B cell (primary cell): ENCODE data around the gene NDST4. TPM values are rescaled to one million over a fixed set of nuclear protein-coding genes. Genes with fewer than 3 reads are reported as not detected.

Source experiments
- ATAC-seq: fragments of 200-7000 bp; cut with Tn5 transposase; one replicate; pipeline ENCODE4 v1.10.0; 2021; ENCODE audit warnings: low read depth, mild to moderate bottlenecking, moderate number of reproducible peaks, moderate library complexity
- CTCF ChIA-PET: fragments of 350-600 bp; sonication (Branson Sonifier 250); formaldehyde crosslinking; loops from one replicate; lab custom pipeline; 2021; ENCODE audit warnings: antibody characterized with exemption, inconsistent platforms; lab: Charles Lee
- POLR2A ChIA-PET: fragments of 350-600 bp; sonication (Branson Sonifier 250); formaldehyde crosslinking; loops from one replicate; lab custom pipeline; 2021; ENCODE audit warnings: antibody characterized with exemption; lab: Charles Lee
- DNase-seq: peaks from one replicate; pipeline ENCODE4 v3.0.0; 2013
- H2AFZ ChIP-seq: 2 replicates; pipeline ENCODE4 v1.6.1; 2012; ENCODE audit warnings: mild to moderate bottlenecking, low read depth, low read length; ENCODE audit not compliant: insufficient read depth, poor library complexity, severe bottlenecking
- H3K27ac ChIP-seq, 2 donors: 1 replicate in 1 of 2; 2 replicates in 1 of 2; pipeline ENCODE4 v1.5.1; 2012 to 2013; ENCODE audit warnings: low read length in 2 of 2, mild to moderate bottlenecking in 2 of 2, moderate library complexity in 1 of 2
- H3K27me3 ChIP-seq, 4 experiments: fragments of 200-600 bp in 1 of 4; sonication (generic) in 1 of 4; replicated peaks in 1 of 4; 1 replicate in 2 of 4; 2 replicates in 2 of 4; pipeline versions ENCODE4 v1.6.1 to v1.7.0; 2013 to 2016; ENCODE audit warnings: low read length in 3 of 4, mild to moderate bottlenecking in 2 of 4, mixed read lengths in 1 of 4, moderate library complexity in 1 of 4; ENCODE audit not compliant: insufficient read depth in 4 of 4, control insufficient read depth in 3 of 4; ENCODE audit errors: control extremely low read depth in 1 of 4
- H3K36me3 ChIP-seq, 2 experiments: replicated peaks in 1 of 2; 1 replicate in 1 of 2; 2 replicates in 1 of 2; pipeline versions ENCODE4 v1.6.1 to v1.7.1; 2013; ENCODE audit warnings: low read length in 1 of 2; ENCODE audit not compliant: insufficient read depth in 2 of 2, control insufficient read depth in 1 of 2; ENCODE audit errors: control extremely low read depth in 1 of 2, extremely low read depth in 1 of 2
- H3K4me1 ChIP-seq, 2 donors: fragments of 200-600 bp in 1 of 2; sonication (generic) in 1 of 2; 1 replicate in 1 of 2; 2 replicates in 1 of 2; pipeline versions ENCODE4 v1.5.1 to v1.6.1; 2013 to 2017; ENCODE audit warnings: low read length in 2 of 2; ENCODE audit not compliant: control insufficient read depth in 2 of 2, insufficient read depth in 2 of 2
- H3K4me2 ChIP-seq: replicated peaks from 2 replicates; pipeline ENCODE3; 2012; ENCODE audit warnings: mild to moderate bottlenecking, low read depth, low read length; ENCODE audit not compliant: poor library complexity, severe bottlenecking
- H3K4me3 ChIP-seq, 5 experiments: fragments of 200-600 bp in 1 of 5; sonication (generic) in 1 of 5; 1 replicate in 3 of 5; 2 replicates in 2 of 5; pipeline versions ENCODE4 v1.5.1 to v1.7.0; 2011 to 2016; ENCODE audit warnings: low read length in 4 of 5, mild to moderate bottlenecking in 4 of 5, low read depth in 2 of 5, control low read depth in 1 of 5, moderate library complexity in 1 of 5; ENCODE audit not compliant: insufficient read depth in 1 of 5; ENCODE audit errors: control extremely low read depth in 1 of 5, extremely low read depth in 1 of 5
- H3K79me2 ChIP-seq: fragments of 200-600 bp; sonication (generic); one replicate; pipeline ENCODE4 v1.6.0; 2016; ENCODE audit warnings: low read length; ENCODE audit not compliant: control insufficient read depth, insufficient read depth
- H3K9ac ChIP-seq: fragments of 200-600 bp; sonication (generic); 2 replicates; pipeline ENCODE4 v1.6.1; 2017; ENCODE audit warnings: mild to moderate bottlenecking, low read length, moderate library complexity
- H3K9me3 ChIP-seq, 3 donors: one replicate each; pipeline versions ENCODE4 v1.6.1 to v1.7.1; 2013; ENCODE audit warnings: low read length in 2 of 3; ENCODE audit not compliant: control insufficient read depth in 2 of 3, insufficient read depth in 1 of 3; ENCODE audit errors: control extremely low read depth in 1 of 3
- H4K20me1 ChIP-seq: 2 replicates; pipeline ENCODE4 v1.6.0; 2012; ENCODE audit warnings: mild to moderate bottlenecking, low read length; ENCODE audit not compliant: insufficient read depth, control insufficient read depth, poor library complexity, severe bottlenecking
- H3K27ac Mint-ChIP-seq: one replicate; pipeline ENCODE4 v1.8.0; 2021; ENCODE audit warnings: mixed read lengths
- H3K27me3 Mint-ChIP-seq: one replicate; pipeline ENCODE4 v1.8.0; 2021; ENCODE audit warnings: mixed read lengths
- H3K4me1 Mint-ChIP-seq: one replicate; pipeline ENCODE4 v1.8.0; 2021; ENCODE audit warnings: mixed read lengths
- H3K4me3 Mint-ChIP-seq: one replicate; pipeline ENCODE4 v1.8.0; 2021; ENCODE audit warnings: mixed read lengths
- H3K9me3 Mint-ChIP-seq: one replicate; pipeline ENCODE4 v1.8.0; 2022; ENCODE audit warnings: mixed read lengths; ENCODE audit not compliant: insufficient read depth
- CTCF ChIP-seq: fragments of 200-600 bp; IDR thresholded peaks from one replicate; pipeline ENCODE4 v1.8.0; 2022; ENCODE audit warnings: antibody characterized with exemption, mild to moderate bottlenecking
- EZH2 ChIP-seq: IDR thresholded peaks from 2 replicates; pipeline ENCODE4 v1.6.1; 2012; ENCODE audit warnings: borderline replicate concordance, low read depth, mild to moderate bottlenecking, moderate library complexity, low read length; ENCODE audit not compliant: insufficient read depth, poor library complexity, severe bottlenecking
- WGBS: methylation state at CpG from one replicate; pipeline ENCODE4 v1.1.5; 2013; ENCODE audit warnings: missing lambda C conversion rate; ENCODE audit not compliant: insufficient coverage; 5-methylcytosine and 5-hydroxymethylcytosine counted together
- intact Hi-C: fragments of 100-400 bp; cut with micrococcal nuclease; formaldehyde crosslinking; loops from one replicate; pipeline ENCODE4 v1.10.0; 2022
- polyA plus RNA-seq: library from polyadenylated mRNA; depleted of rRNA; stranded (reverse); fragments of >200 nt; gene quantifications from 2 replicates; pipeline ENCODE4 v1.2.3, GENCODE V29; 2012
- total RNA-seq, 2 donors: library from RNA; stranded (reverse); fragments of 120-200 nt in 1 of 2; gene quantifications; 1 replicate in 1 of 2; 2 replicates in 1 of 2; pipeline versions ENCODE4 v1.2.3 to v1.2.4, GENCODE V29; 2013 to 2022

The NDST4 gene
- total and polyA plus RNA-seq, 2 donors (not counting 1 experiment from before 2014, with no cell fraction given), result not detected

GRCh38 chr4:114945616-114946015, 167.8 kb downstream of the NDST4 start:
- Mint-ChIP-seq H3K9me3 (no peaks in the 10 kb centered on the region), H3K27ac (no peak overlapping the region), H3K27me3 (no peaks in the 10 kb centered on the region), H3K4me3 (no peak overlapping the region), H3K4me1 (no peaks in the 10 kb centered on the region)
- intact Hi-C loops, result no loop called here
- H3K9me3 ChIP-seq, result no peaks in the 10 kb centered on the region
- H3K36me3 ChIP-seq, result no peaks in the 10 kb centered on the region
- WGBS, result no CpG with 5 or more reads among the region's 1 CpG
- H4K20me1 ChIP-seq, result no peaks in the 10 kb centered on the region
- no peaks in the 10 kb centered on the region for H3K79me2 ChIP-seq
- TF ChIP-seq CTCF (no peak), EZH2 (no peak)
- H3K27me3 ChIP-seq, result no peaks in the 10 kb centered on the region
- POLR2A ChIA-PET, result no interaction called here
- no peak overlapping the region for H3K27ac ChIP-seq
- no peak overlapping the region for H2AFZ ChIP-seq
- CTCF ChIA-PET, result no interaction called here
- DNase-seq (no peak), ATAC-seq (no peak)
- H3K4me3 ChIP-seq, result no peak overlapping the region
- no peak overlapping the region for H3K9ac ChIP-seq
- H3K4me1 ChIP-seq, result no peaks in the 10 kb centered on the region
- H3K4me2 ChIP-seq, result no peak overlapping the region

GRCh38 chr4:114941503-114941902, 171.9 kb downstream of the NDST4 start:
- POLR2A ChIA-PET, result no interaction called here
- CTCF ChIA-PET, result no interaction called here
- 90% methylated on average over 1 of the region's 2 CpGs for WGBS

More at GRCh38 chr4:114941503-114941902, 171.9 kb downstream of the NDST4 start:
- ATAC-seq (no peak), DNase-seq (no peak)
- no peaks in the 10 kb centered on the region for H3K36me3 ChIP-seq
- no peaks in the 10 kb centered on the region for H3K9me3 Mint-ChIP-seq
- H3K9ac ChIP-seq, result no peak overlapping the region
- H3K4me1 ChIP-seq, result no peaks in the 10 kb centered on the region
- intact Hi-C loops, result no loop called here
- H4K20me1 ChIP-seq, result no peaks in the 10 kb centered on the region
- H2AFZ ChIP-seq, result no peak overlapping the region
- H3K4me3 ChIP-seq, result no peak overlapping the region
- H3K4me3 Mint-ChIP-seq, result no peak overlapping the region
- no peaks in the 10 kb centered on the region for H3K4me1 Mint-ChIP-seq
- H3K9me3 ChIP-seq, result no peaks in the 10 kb centered on the region
- H3K27me3 Mint-ChIP-seq, result no peaks in the 10 kb centered on the region
- no peak overlapping the region for H3K4me2 ChIP-seq
- no peak for TF ChIP-seq CTCF
- TF ChIP-seq EZH2, result no peak
- H3K27me3 ChIP-seq, result no peaks in the 10 kb centered on the region
- H3K27ac Mint-ChIP-seq, result no peak overlapping the region
- no peaks in the 10 kb centered on the region for H3K79me2 ChIP-seq
- H3K27ac ChIP-seq, result no peak overlapping the region
